SK-N-SH (cell line): ENCODE data around the gene KCNV2.

Experiments
- EP300 ChIP-seq, 2 experiments: IDR thresholded peaks; 2 replicates each; pipeline versions ENCODE4 v1.4.0 to v1.6.1; 2012; ENCODE audit warnings: borderline replicate concordance in 1 of 2, low read depth in 1 of 2, low read length in 1 of 2
- FOXJ3 ChIP-seq: sonication (generic); formaldehyde crosslinking; IDR thresholded peaks from 2 replicates; pipeline ENCODE4 v1.5.1; 2020; ENCODE audit warnings: mild to moderate bottlenecking, missing genetic modification reagents
- GABPA ChIP-seq: IDR thresholded peaks from 2 replicates; pipeline ENCODE4 v1.4.0; 2012; ENCODE audit warnings: low read depth, mild to moderate bottlenecking
- JUND ChIP-seq: IDR thresholded peaks from 2 replicates; pipeline ENCODE4 v1.4.0; 2012
- MEF2A ChIP-seq: IDR thresholded peaks from 2 replicates; pipeline ENCODE4 v1.4.0; 2012; ENCODE audit warnings: low read depth, borderline replicate concordance
- NRF1 ChIP-seq: IDR thresholded peaks from 2 replicates; pipeline ENCODE4 v1.6.1; 2012; ENCODE audit warnings: low read depth, mild to moderate bottlenecking, low read length
- POLR2AphosphoS5 ChIP-seq: IDR thresholded peaks from 2 replicates; pipeline ENCODE4 v1.6.1; 2012; ENCODE audit warnings: low read depth, low read length
- SIN3A ChIP-seq: IDR thresholded peaks from 2 replicates; pipeline ENCODE4 v1.6.1; 2012; ENCODE audit warnings: low read depth, mild to moderate bottlenecking, low read length, moderate library complexity, borderline replicate concordance
- SMC3 ChIP-seq: IDR thresholded peaks from 2 replicates; pipeline ENCODE4 v1.6.1; 2012; ENCODE audit warnings: low read depth, low read length, improper control_type of control experiment
- TF ChIP-seq, protein P1 (sequence below): fragments of 200-600 bp; sonication (generic); IDR thresholded peaks from 2 replicates; pipeline ENCODE4 v1.6.1; 2017; ENCODE audit warnings: antibody characterized with exemption, mild to moderate bottlenecking, moderate library complexity

DNA sequence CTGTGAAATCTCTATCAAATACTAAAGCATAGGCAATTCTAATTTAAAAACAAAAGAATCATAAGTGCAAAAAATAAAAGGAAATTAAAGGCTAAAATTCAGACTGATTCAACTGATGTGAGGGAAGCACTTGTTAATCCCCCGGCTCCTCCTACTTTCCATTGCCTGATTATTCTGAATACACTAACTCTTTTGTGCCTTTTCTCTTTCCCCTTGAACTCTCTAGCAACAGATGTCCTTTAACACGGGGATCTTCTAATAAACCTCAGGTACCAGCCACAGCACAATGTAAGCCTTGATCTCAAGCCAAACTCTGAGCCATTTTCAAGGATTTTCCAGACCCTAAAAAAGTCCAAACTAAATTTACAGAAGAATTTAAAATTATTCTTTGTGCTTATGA is 61.5 kb downstream of the KCNV2 start:
- no peak for TF ChIP-seq JUND
- no peak for TF ChIP-seq EP300 (IDR thresholded peaks at IDR 0.05; ENCODE audit: borderline replicate concordance in 1 of 2, low read depth in 1 of 2, low read length in 1 of 2)
- TF ChIP-seq GABPA = no peak
- no peak for TF ChIP-seq NRF1
- TF ChIP-seq, protein P1, sequence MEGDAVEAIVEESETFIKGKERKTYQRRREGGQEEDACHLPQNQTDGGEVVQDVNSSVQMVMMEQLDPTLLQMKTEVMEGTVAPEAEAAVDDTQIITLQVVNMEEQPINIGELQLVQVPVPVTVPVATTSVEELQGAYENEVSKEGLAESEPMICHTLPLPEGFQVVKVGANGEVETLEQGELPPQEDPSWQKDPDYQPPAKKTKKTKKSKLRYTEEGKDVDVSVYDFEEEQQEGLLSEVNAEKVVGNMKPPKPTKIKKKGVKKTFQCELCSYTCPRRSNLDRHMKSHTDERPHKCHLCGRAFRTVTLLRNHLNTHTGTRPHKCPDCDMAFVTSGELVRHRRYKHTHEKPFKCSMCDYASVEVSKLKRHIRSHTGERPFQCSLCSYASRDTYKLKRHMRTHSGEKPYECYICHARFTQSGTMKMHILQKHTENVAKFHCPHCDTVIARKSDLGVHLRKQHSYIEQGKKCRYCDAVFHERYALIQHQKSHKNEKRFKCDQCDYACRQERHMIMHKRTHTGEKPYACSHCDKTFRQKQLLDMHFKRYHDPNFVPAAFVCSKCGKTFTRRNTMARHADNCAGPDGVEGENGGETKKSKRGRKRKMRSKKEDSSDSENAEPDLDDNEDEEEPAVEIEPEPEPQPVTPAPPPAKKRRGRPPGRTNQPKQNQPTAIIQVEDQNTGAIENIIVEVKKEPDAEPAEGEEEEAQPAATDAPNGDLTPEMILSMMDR = no peak
- TF ChIP-seq MEF2A = no peak
- TF ChIP-seq SIN3A = no peak
- TF ChIP-seq SMC3 = no peak
- TF ChIP-seq POLR2AphosphoS5 = no peak
- TF ChIP-seq FOXJ3 (CRISPR knock-in tag) = no peak
